ENCODE data around the gene DCAF11. TPM values are rescaled to one million over a fixed set of nuclear protein-coding genes. Genes with fewer than 3 reads are reported as not detected.

DCAF11 gene
- total RNA-seq, 1 donor from 2014 or later, result 84.3 TPM

GRCh38 chr14:24132976-24133375, 18.4 kb downstream of the DCAF11 start:
- Mint-ChIP-seq H3K9me3 (no peaks in the 10 kb centered on the region), H3K27ac (no peak overlapping the region), H3K36me3 (ENCODE audit: low read depth) (peaks cover 19% of the 10 kb centered on the region), H3K27me3 (no peaks in the 10 kb centered on the region), H3K4me1 (peaks cover 34% of the 10 kb centered on the region), H3K4me3 (no peak overlapping the region)
- TF ChIP-seq CTCF (IDR thresholded peaks at IDR 0.05), result no peak
- POLR2A ChIA-PET, result interaction anchor here (0.6 to 9.4 kb wide), 7 partner anchors 17 to 568 kb away, joined by 3 to 239 read pairs (median 7); partner anchors contain the start of genes DCAF11, IRF9, NRL and TM9SF1
- CTCF ChIA-PET, result interaction anchor here (0.7 to 2.0 kb wide), 3 partner anchors 17 to 139 kb away, joined by 3 to 5 read pairs (median 5); partner anchors contain the start of gene NRL
- DNase-seq (no peak), ATAC-seq (ENCODE audit: low read depth) (no peak)
- intact Hi-C loops (cut with micrococcal nuclease), result no loop called here

- no peaks in the 10 kb centered on the region for H3K27me3 Mint-ChIP-seq
- no peak for DNase-seq
- no peak for ATAC-seq (ENCODE audit: low read depth)
- no peak overlapping the region for H3K4me3 Mint-ChIP-seq
- peaks cover 27% of the 10 kb centered on the region for H3K36me3 Mint-ChIP-seq (ENCODE audit: low read depth)
- TF ChIP-seq CTCF (IDR thresholded peaks at IDR 0.05), result no peak
- POLR2A ChIA-PET, result interaction anchor here (0.5 to 9.4 kb wide), 9 partner anchors 13 to 1123 kb away, joined by 3 to 239 read pairs (median 4); partner anchors contain the start of genes DCAF11, IRF9, NRL and PSME2
- H3K27ac Mint-ChIP-seq, result no peak overlapping the region
- intact Hi-C loops (cut with micrococcal nuclease), result no loop called here
- CTCF ChIA-PET, result interaction anchor here (1.1 to 1.5 kb wide), 3 partner anchors 9 to 20 kb away, joined by 3 to 5 read pairs (median 5); no protein-coding TSS in a partner anchor
- peaks cover 36% of the 10 kb centered on the region for H3K4me1 Mint-ChIP-seq
- no peaks in the 10 kb centered on the region for H3K9me3 Mint-ChIP-seq
Observed at GRCh38 chr14:24133735-24134134, 19.2 kb downstream of the DCAF11 start.

- Mint-ChIP-seq H3K4me3 (peak overlapping the region; percentile 91), H3K27me3 (no peaks in the 10 kb centered on the region), H3K4me1 (peaks cover 52% of the 10 kb centered on the region), H3K27ac (peak overlapping the region; percentile 90), H3K36me3 (ENCODE audit: low read depth) (peaks cover 39% of the 10 kb centered on the region), H3K9me3 (no peaks in the 10 kb centered on the region)
- ATAC-seq (ENCODE audit: low read depth) (no peak), DNase-seq (no peak)
- no peak for TF ChIP-seq CTCF (IDR thresholded peaks at IDR 0.05)
- intact Hi-C loops (cut with micrococcal nuclease), result loop anchor here (1.0 kb wide), 1 partner anchor 12 kb away; no protein-coding TSS in a partner anchor
- ChIA-PET POLR2A (interaction anchor here (0.6 to 9.4 kb wide), 28 partner anchors 9 to 1263 kb away, joined by 3 to 239 read pairs (median 8); partner anchors contain the start of genes CHMP4A, DCAF11, IPO4 and IRF9), CTCF (interaction anchor here (1.0 to 2.7 kb wide), 8 partner anchors 11 to 27 kb away, joined by 3 to 13 read pairs (median 5); partner anchors contain the start of genes DCAF11, IRF9, NRL and PSME2)
Observed at GRCh38 chr14:24135584-24135833, 20.9 kb downstream of the DCAF11 start.

- POLR2A ChIA-PET, result interaction anchor here (0.6 to 9.4 kb wide), 36 partner anchors 9 to 1264 kb away, joined by 3 to 239 read pairs (median 5); partner anchors contain the start of genes CHMP4A, DCAF11, IPO4 and IRF9
- Mint-ChIP-seq H3K27ac (peak within 1 kb of the TSS; percentile 90), H3K9me3 (no peaks in the 10 kb centered on the region), H3K4me3 (peak within 1 kb of the TSS; percentile 91), H3K4me1 (peaks cover 57% of the 10 kb centered on the region), H3K27me3 (no peaks in the 10 kb centered on the region), H3K36me3 (ENCODE audit: low read depth) (peaks cover 36% of the 10 kb centered on the region)
- no peak for TF ChIP-seq CTCF (IDR thresholded peaks at IDR 0.05)
- DNase-seq (peak; percentile 94), ATAC-seq (ENCODE audit: low read depth) (peak; percentile 97)
- CTCF ChIA-PET, result interaction anchor here (1.0 to 2.7 kb wide), 8 partner anchors 10 to 27 kb away, joined by 3 to 13 read pairs (median 5); partner anchors contain the start of genes DCAF11, IRF9, NRL and PSME2
- intact Hi-C loops (cut with micrococcal nuclease), result loop anchor here (1.0 kb wide), 7 partner anchors 10 to 295 kb away; partner anchors contain the start of genes DCAF11, IRF9, NRL and PCK2
Observed at GRCh38 chr14:24135834-24136683, 21.5 kb downstream of the DCAF11 start, which contains the start of gene PSME1. Gene PSME1, plus strand, starts transcription at chr14:24136194. Its CDS starts 69 bp downstream, at chr14:24136263.
